Measurements from ENCODE around the gene RHD.
"Not testable (repeated sequence)": the region's sequence is repeated elsewhere in the genome, so short reads cannot be mapped to it uniquely, and the experiment has no call there.

Gene RHD

GRCh38 chr1:25309486-25309885 lies 37.2 kb downstream of the RHD start:
- DNase-seq = not testable (repeated sequence)

GRCh38 chr1:25312806-25313470 lies 40.6 kb downstream of the RHD start:
- DNase-seq = not testable (repeated sequence)

- not testable (repeated sequence) for DNase-seq
These were observed 48.1 kb downstream of the RHD start for GRCh38 chr1:25320314-25320938.

GRCh38 chr1:25322127-25322526 lies 49.8 kb downstream of the RHD start:
- DNase-seq = not testable (repeated sequence)

GRCh38 chr1:25324407-25324806 lies 52.1 kb downstream of the RHD start:
- not testable (repeated sequence) for DNase-seq

GRCh38 chr1:25327864-25328790 lies 55.8 kb downstream of the RHD start:
- not testable (repeated sequence) for DNase-seq

- not testable (repeated sequence) for DNase-seq
These were observed 56.5 kb downstream of the RHD start for GRCh38 chr1:25328791-25329185.

GRCh38 chr1:25329336-25329735 lies 57.0 kb downstream of the RHD start:
- not testable (repeated sequence) for DNase-seq

- not testable (repeated sequence) for DNase-seq
These were observed 57.6 kb downstream of the RHD start for GRCh38 chr1:25329950-25330349.

GRCh38 chr1:25336922-25337354 lies 64.6 kb downstream of the RHD start:
- not testable (repeated sequence) for DNase-seq

- DNase-seq = not testable (repeated sequence)
These were observed 65.3 kb downstream of the RHD start for GRCh38 chr1:25337483-25338187.

GRCh38 chr1:25338188-25338981 lies 66.1 kb downstream of the RHD start, which contains the start of gene TMEM50A:
Gene TMEM50A (plus strand): TSS chr1:25338334. CDS start chr1:25340487, 2,153 bp downstream.
- DNase-seq = peak; percentile 85

GRCh38 chr1:25338986-25339385 lies 66.7 kb downstream of the RHD start:
- no peak for DNase-seq

- no peak for DNase-seq
These were observed 69.4 kb downstream of the RHD start for GRCh38 chr1:25341746-25342145.

GRCh38 chr1:25342846-25343245 lies 70.5 kb downstream of the RHD start:
- no peak for DNase-seq

- DNase-seq = no peak
These were observed 71.6 kb downstream of the RHD start for GRCh38 chr1:25343872-25344271.

- DNase-seq = no peak
These were observed 75.2 kb downstream of the RHD start for GRCh38 chr1:25347556-25347955.

GRCh38 chr1:25349606-25350005 lies 77.3 kb downstream of the RHD start:
- no peak for DNase-seq

GRCh38 chr1:25355841-25356395 lies 83.6 kb downstream of the RHD start:
- DNase-seq = no peak

- no peak for DNase-seq
These were observed 84.1 kb downstream of the RHD start for GRCh38 chr1:25356441-25356840.

GRCh38 chr1:25356848-25357247 lies 84.5 kb downstream of the RHD start:
- no peak for DNase-seq
